Type B pancreatic cell (in vitro differentiated cells): Measurements from ENCODE around the gene C6orf47. TPM values are rescaled to one million over a fixed set of nuclear protein-coding genes. Genes with fewer than 3 reads are reported as not detected.

ENCODE experiments used
- DNase-seq: peaks from one replicate; pipeline ENCODE4 v3.0.0; 2021; ENCODE audit warnings: mixed read lengths; ENCODE audit not compliant: unreplicated experiment; ENCODE audit errors: extremely low spot score
- H3K27ac Mint-ChIP-seq: 2 replicates; pipeline ENCODE4 v1.8.0; 2021; ENCODE audit warnings: mild to moderate bottlenecking, mixed read lengths
- H3K27me3 Mint-ChIP-seq: 2 replicates; pipeline ENCODE4 v1.8.0; 2021; ENCODE audit warnings: mixed read lengths
- H3K36me3 Mint-ChIP-seq: 2 replicates; pipeline ENCODE4 v1.8.0; 2021; ENCODE audit warnings: mixed read lengths
- H3K4me1 Mint-ChIP-seq: one replicate; pipeline ENCODE4 v1.8.0; 2021; ENCODE audit warnings: mixed read lengths; ENCODE audit not compliant: unreplicated experiment
- H3K4me3 Mint-ChIP-seq: 2 replicates; pipeline ENCODE4 v1.8.0; 2021; ENCODE audit warnings: mild to moderate bottlenecking, mixed read lengths
- H3K9me3 Mint-ChIP-seq: 2 replicates; pipeline ENCODE4 v1.8.0; 2021; ENCODE audit warnings: mixed read lengths
- CTCF ChIP-seq: fragments of 200-600 bp; sonication (generic); conservative IDR thresholded peaks from 2 replicates; pipeline ENCODE4 v1.5.0; 2021; ENCODE audit warnings: antibody characterized with exemption, mild to moderate bottlenecking
- total RNA-seq: library from RNA; stranded (reverse); gene quantifications from 2 replicates; pipeline ENCODE4 v1.2.1, GENCODE V29; 2021; ENCODE audit warnings: low replicate concordance

Gene C6orf47
- total RNA-seq, 1 donor from 2014 or later: 22.3 TPM

GRCh38 chr6:31654574-31655348, 5.8 kb downstream of the C6orf47 start:
- H3K4me1 Mint-ChIP-seq: peaks cover 39% of the 10 kb centered on the region

GRCh38 chr6:31652925-31653724, 7.5 kb downstream of the C6orf47 start:
- no peaks in the 10 kb centered on the region for H3K9me3 Mint-ChIP-seq
- no peak for TF ChIP-seq CTCF
- peaks cover 29% of the 10 kb centered on the region for H3K4me1 Mint-ChIP-seq
- no peaks in the 10 kb centered on the region for H3K27me3 Mint-ChIP-seq
- peak; percentile 84 for DNase-seq
- H3K27ac Mint-ChIP-seq: peak overlapping the region; percentile 99
- H3K36me3 Mint-ChIP-seq: peaks cover 35% of the 10 kb centered on the region
- H3K4me3 Mint-ChIP-seq: peak overlapping the region; percentile 96

More at GRCh38 chr6:31654574-31655348, 5.8 kb downstream of the C6orf47 start:
- no peak for TF ChIP-seq CTCF
- Mint-ChIP-seq H3K4me3 (peak overlapping the region; percentile 56), H3K9me3 (no peaks in the 10 kb centered on the region), H3K36me3 (peaks cover 26% of the 10 kb centered on the region), H3K27me3 (no peaks in the 10 kb centered on the region), H3K27ac (peak overlapping the region; percentile 83)
- DNase-seq: no peak

- Mint-ChIP-seq H3K36me3 (peaks cover 30% of the 10 kb centered on the region), H3K9me3 (no peaks in the 10 kb centered on the region), H3K4me3 (peak overlapping the region; percentile 96), H3K27ac (peak overlapping the region; percentile 99), H3K27me3 (no peaks in the 10 kb centered on the region), H3K4me1 (peaks cover 25% of the 10 kb centered on the region)
- no peak for TF ChIP-seq CTCF
- no peak for DNase-seq
Observed at GRCh38 chr6:31651602-31652191, 8.9 kb downstream of the C6orf47 start.

- peaks cover 27% of the 10 kb centered on the region for H3K36me3 Mint-ChIP-seq
Observed at GRCh38 chr6:31645325-31645724, 15.3 kb downstream of the C6orf47 start.

More at GRCh38 chr6:31645325-31645724, 15.3 kb downstream of the C6orf47 start:
- no peaks in the 10 kb centered on the region for H3K27me3 Mint-ChIP-seq
- no peak overlapping the region for H3K4me3 Mint-ChIP-seq
- H3K4me1 Mint-ChIP-seq: no peaks in the 10 kb centered on the region
- H3K27ac Mint-ChIP-seq: no peak overlapping the region
- DNase-seq: no peak
- no peak for TF ChIP-seq CTCF
- H3K9me3 Mint-ChIP-seq: no peaks in the 10 kb centered on the region
